Tibial nerve (tissue), 4 donors: ENCODE data around the gene MTURN. TPM values are rescaled to one million over a fixed set of nuclear protein-coding genes. Genes with fewer than 3 reads are reported as not detected.
A peak's percentile ranks its signal among the peaks of the same experiment; 100 is the strongest.

Experiments
- DNase-seq, 2 donors: peaks; one replicate each; pipeline ENCODE4 v3.0.0-alpha.2; 2019; ENCODE audit warnings: low spot score in 2 of 2
- H3K27ac ChIP-seq, 4 donors: fragments of 200-600 bp; sonication (generic) in 3 of 4; one replicate each; pipeline ENCODE4 v1.5.1; 2017 to 2019; ENCODE audit warnings: mild to moderate bottlenecking in 1 of 4
- H3K27me3 ChIP-seq, 2 donors: fragments of 200-600 bp; sonication (generic) in 1 of 2; one replicate each; pipeline versions ENCODE4 v1.5.1 to v1.6.0; 2017 to 2019
- H3K36me3 ChIP-seq, 3 donors: fragments of 200-600 bp; sonication (generic); one replicate each; pipeline ENCODE4 v1.5.1; 2018 to 2019
- H3K4me1 ChIP-seq, 4 donors: fragments of 200-600 bp; sonication (generic) in 3 of 4; one replicate each; pipeline ENCODE4 v1.5.1; 2017 to 2019
- H3K4me3 ChIP-seq, 4 donors: fragments of 200-600 bp; sonication (generic) in 3 of 4; one replicate each; pipeline ENCODE4 v1.5.1; 2017 to 2019; ENCODE audit warnings: mild to moderate bottlenecking in 1 of 4, moderate library complexity in 1 of 4
- H3K9me3 ChIP-seq, 4 donors: fragments of 200-600 bp; sonication (generic) in 3 of 4; one replicate each; pipeline ENCODE4 v1.5.1; 2017 to 2019
- EP300 ChIP-seq, 2 donors: sonication (generic); formaldehyde crosslinking; IDR thresholded peaks; one replicate each; pipeline ENCODE4 v1.6.1; 2017; ENCODE audit warnings: antibody characterized with exemption in 2 of 2, mild to moderate bottlenecking in 1 of 2
- POLR2A ChIP-seq, 2 donors: fragments of 450-650 bp; IDR thresholded peaks; one replicate each; pipeline ENCODE4 v1.6.1; 2017; ENCODE audit warnings: antibody characterized with exemption in 2 of 2, mild to moderate bottlenecking in 2 of 2, moderate library complexity in 2 of 2
- WGBS, 2 donors: methylation state at CpG; one replicate each; pipeline ENCODE4 v1.1.5; 2018; 5-methylcytosine and 5-hydroxymethylcytosine counted together
- total RNA-seq, 4 donors: library from RNA; depleted of rRNA; stranded (reverse); fragments of >200 nt; gene quantifications; one replicate each; pipeline ENCODE4 v1.1.0, GENCODE V29; 2016
- TF ChIP-seq, protein P1 (sequence below), 5 experiments: fragments of 200-600 bp in 3 of 5; fragments of 450-650 bp in 2 of 5; sonication (generic) in 3 of 5; IDR thresholded peaks; one replicate each; pipeline ENCODE4 v1.5.1; 2016 to 2019; ENCODE audit warnings: antibody characterized with exemption in 5 of 5, mild to moderate bottlenecking in 3 of 5, moderate library complexity in 2 of 5

The MTURN gene
- total RNA-seq, 4 donors from 2014 or later: 156 to 246 (median 186) TPM

GRCh38 chr7:30112103-30112713, 22.6 kb upstream of the MTURN start:
- TF ChIP-seq EP300 (IDR thresholded peaks at IDR 0.05) (no peak), POLR2A (IDR thresholded peaks at IDR 0.05) (no peak)
- TF ChIP-seq, protein P1, sequence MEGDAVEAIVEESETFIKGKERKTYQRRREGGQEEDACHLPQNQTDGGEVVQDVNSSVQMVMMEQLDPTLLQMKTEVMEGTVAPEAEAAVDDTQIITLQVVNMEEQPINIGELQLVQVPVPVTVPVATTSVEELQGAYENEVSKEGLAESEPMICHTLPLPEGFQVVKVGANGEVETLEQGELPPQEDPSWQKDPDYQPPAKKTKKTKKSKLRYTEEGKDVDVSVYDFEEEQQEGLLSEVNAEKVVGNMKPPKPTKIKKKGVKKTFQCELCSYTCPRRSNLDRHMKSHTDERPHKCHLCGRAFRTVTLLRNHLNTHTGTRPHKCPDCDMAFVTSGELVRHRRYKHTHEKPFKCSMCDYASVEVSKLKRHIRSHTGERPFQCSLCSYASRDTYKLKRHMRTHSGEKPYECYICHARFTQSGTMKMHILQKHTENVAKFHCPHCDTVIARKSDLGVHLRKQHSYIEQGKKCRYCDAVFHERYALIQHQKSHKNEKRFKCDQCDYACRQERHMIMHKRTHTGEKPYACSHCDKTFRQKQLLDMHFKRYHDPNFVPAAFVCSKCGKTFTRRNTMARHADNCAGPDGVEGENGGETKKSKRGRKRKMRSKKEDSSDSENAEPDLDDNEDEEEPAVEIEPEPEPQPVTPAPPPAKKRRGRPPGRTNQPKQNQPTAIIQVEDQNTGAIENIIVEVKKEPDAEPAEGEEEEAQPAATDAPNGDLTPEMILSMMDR (IDR thresholded peaks at IDR 0.05): no peak
- 92% methylated on average over 5 of the region's 5 CpGs for WGBS, 2 donors
- no peak for DNase-seq
- no peaks in the 10 kb centered on the region for H3K27me3 ChIP-seq
- H3K4me3 ChIP-seq: no peak overlapping the region
- peaks cover 0 to 20% (median 3%) of the 10 kb centered on the region in 4 donors for H3K9me3 ChIP-seq
- peaks cover 0 to 6% (median 0%) of the 10 kb centered on the region in 4 donors for H3K4me1 ChIP-seq
- H3K36me3 ChIP-seq: no peaks in the 10 kb centered on the region
- no peak overlapping the region for H3K27ac ChIP-seq

DNA sequence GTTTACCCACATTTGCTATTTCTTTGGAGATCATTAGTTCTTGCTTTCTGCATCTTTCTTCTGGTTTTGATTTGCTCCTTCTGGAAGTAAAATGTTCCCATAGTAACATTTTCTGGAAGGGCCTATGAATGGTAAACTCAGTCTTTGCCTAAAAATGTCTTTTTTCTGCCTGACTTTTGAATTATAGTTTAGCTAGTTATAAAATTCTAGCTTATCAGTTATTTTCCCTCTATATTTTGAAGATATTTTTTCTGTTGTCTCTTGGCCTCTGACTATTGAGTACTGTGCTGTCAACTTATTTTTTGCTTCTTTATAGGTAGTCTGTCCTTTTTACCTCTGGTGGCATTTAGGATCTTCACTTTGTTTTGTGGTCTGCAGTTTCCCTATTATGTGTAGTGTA, 21.6 kb upstream of the MTURN start:
- TF ChIP-seq EP300 (IDR thresholded peaks at IDR 0.05): no peak
- TF ChIP-seq, protein P1 (IDR thresholded peaks at IDR 0.05): no peak
- no peak for TF ChIP-seq POLR2A (IDR thresholded peaks at IDR 0.05)

DNA sequence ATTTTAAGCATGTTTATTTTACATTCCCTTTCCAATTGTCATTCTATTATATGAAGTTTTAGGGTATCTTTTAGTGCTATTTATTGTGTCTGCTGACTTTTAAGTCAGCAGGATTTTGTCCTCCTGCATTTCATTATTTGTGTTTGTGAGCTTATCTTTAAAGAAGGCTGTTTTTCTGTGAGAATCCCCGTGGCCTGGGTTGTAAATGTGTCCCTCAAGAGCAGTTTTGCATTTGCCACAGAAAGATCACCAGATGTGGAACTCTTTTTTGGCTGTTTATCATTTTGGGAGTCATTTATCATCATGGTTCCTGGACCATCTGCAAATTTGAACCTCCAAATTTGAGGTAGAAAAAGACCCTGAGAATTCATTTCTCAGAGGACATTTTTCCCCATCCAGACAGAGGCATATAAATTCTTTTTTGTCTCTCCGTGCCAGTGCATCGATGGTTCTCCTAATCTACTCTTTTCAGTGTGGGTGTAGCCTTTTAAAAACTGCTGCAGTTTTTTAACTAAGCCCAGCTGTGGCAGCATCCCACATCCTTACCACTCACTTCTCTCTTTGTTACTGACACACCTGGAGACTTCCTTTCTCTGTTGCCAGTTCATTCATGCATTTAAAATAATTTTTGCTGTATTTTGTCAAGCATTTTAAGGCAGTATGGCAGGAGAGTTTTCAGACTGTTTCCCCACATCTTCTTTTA, 20.1 kb upstream of the MTURN start:
- no peak overlapping the region for H3K4me3 ChIP-seq
- H3K4me1 ChIP-seq: peaks cover 0 to 10% (median 0%) of the 10 kb centered on the region in 4 donors
- TF ChIP-seq EP300 (IDR thresholded peaks at IDR 0.05) (no peak), POLR2A (IDR thresholded peaks at IDR 0.05) (no peak)
- TF ChIP-seq, protein P1 (IDR thresholded peaks at IDR 0.05): no peak
- no peaks in the 10 kb centered on the region for H3K36me3 ChIP-seq
- no peaks in the 10 kb centered on the region for H3K27me3 ChIP-seq
- DNase-seq: no peak
- no peak overlapping the region for H3K27ac ChIP-seq
- WGBS, 2 donors: 52 to 59% methylated on average over 3 of the region's 3 CpGs
- H3K9me3 ChIP-seq: peaks cover 0 to 16% (median 3%) of the 10 kb centered on the region in 4 donors

More for the DNA sequence above, 21.6 kb upstream of the MTURN start:
- Histone ChIP-seq H3K4me3 (no peak overlapping the region), H3K27ac (no peak overlapping the region), H3K4me1 (peaks cover 0 to 10% (median 0%) of the 10 kb centered on the region in 4 donors), H3K36me3 (no peaks in the 10 kb centered on the region), H3K27me3 (no peaks in the 10 kb centered on the region), H3K9me3 (peaks cover 0 to 16% (median 3%) of the 10 kb centered on the region in 4 donors)
- no peak for DNase-seq

GRCh38 chr7:30115709-30116297, 19.0 kb upstream of the MTURN start:
- Histone ChIP-seq H3K4me1 (peaks cover 0 to 10% (median 0%) of the 10 kb centered on the region in 4 donors), H3K27ac (no peak overlapping the region), H3K36me3 (no peaks in the 10 kb centered on the region), H3K9me3 (peaks cover 0 to 16% (median 3%) of the 10 kb centered on the region in 4 donors), H3K4me3 (no peak overlapping the region), H3K27me3 (no peaks in the 10 kb centered on the region)
- WGBS, 2 donors: 89 to 90% methylated on average over 34 of the region's 34 CpGs
- no peak for DNase-seq
- TF ChIP-seq POLR2A (IDR thresholded peaks at IDR 0.05) (no peak), EP300 (IDR thresholded peaks at IDR 0.05) (no peak)
- TF ChIP-seq, protein P1 (IDR thresholded peaks at IDR 0.05): no peak

DNA sequence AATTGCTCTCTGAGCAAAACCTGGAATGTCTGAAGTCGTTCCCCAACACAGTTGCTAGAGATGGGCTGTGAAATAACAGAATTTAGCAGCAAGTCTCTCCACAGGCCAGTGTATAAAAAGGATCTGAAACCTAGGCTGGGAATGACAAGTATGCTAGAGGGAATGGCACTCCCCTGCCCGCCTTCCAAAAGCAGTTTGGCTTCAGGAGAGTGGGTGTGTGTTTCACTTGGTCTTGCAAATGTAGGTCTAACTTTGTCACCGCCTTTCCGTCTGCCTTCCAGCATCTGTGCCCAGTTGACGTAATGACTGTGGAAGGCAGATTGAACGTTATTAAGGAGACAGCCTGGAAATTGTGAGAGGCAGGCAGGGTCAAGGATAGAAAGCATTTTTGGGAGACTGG, 18.0 kb upstream of the MTURN start:
- Histone ChIP-seq H3K27me3 (no peaks in the 10 kb centered on the region), H3K9me3 (peaks cover 0 to 16% (median 3%) of the 10 kb centered on the region in 4 donors), H3K27ac (peak overlapping the region in 1 of 4 donors; percentile 40), H3K4me3 (no peak overlapping the region), H3K36me3 (no peaks in the 10 kb centered on the region), H3K4me1 (peaks cover 0 to 10% (median 0%) of the 10 kb centered on the region in 4 donors)
- WGBS, 2 donors: 39 to 47% methylated on average over 6 of the region's 6 CpGs
- TF ChIP-seq, protein P1 (IDR thresholded peaks at IDR 0.05): no peak
- TF ChIP-seq EP300 (IDR thresholded peaks at IDR 0.05) (no peak), POLR2A (IDR thresholded peaks at IDR 0.05) (no peak)
- DNase-seq: no peak
